Measurements from ENCODE around the gene PLA2G1B. TPM values are rescaled to one million over a fixed set of nuclear protein-coding genes. Genes with fewer than 3 reads are reported as not detected.
"Not testable (repeated sequence)": the region's sequence is repeated elsewhere in the genome, so short reads cannot be mapped to it uniquely, and the experiment has no call there.

PLA2G1B gene
- total and polyA plus RNA-seq, 3 experiments from 2014 or later, result not detected

DNA sequence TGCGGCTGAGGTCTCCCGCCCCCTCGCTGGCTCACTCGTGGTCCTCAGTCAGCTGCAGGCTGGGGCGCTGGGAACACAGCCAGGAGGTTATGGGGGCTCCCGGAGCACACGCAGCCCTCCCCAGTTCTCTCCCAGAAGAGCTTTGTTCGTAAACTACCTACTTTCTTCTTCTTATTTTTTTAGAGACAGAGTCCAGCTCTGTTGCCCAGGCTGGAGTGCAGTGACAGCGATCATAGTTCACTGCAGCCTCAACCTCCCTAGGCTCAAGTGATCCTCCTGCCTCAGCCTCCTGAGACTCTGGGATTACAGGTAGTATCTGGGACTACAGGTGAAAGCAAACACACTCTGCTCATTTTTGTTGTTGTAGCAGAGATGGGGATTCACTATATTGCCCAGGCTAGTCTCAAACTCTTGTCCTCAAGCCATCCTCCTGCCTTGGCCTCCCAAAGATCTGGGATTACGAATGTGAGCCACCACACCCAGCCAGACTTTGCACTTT is 15.5 kb upstream of the PLA2G1B start:
- H3K4me3 Mint-ChIP-seq, result no peak overlapping the region
- CTCF ChIA-PET, result no interaction called here
- H3K9me3 ChIP-seq (ENCODE audit: low read length), result no peaks in the 10 kb centered on the region

DNA sequence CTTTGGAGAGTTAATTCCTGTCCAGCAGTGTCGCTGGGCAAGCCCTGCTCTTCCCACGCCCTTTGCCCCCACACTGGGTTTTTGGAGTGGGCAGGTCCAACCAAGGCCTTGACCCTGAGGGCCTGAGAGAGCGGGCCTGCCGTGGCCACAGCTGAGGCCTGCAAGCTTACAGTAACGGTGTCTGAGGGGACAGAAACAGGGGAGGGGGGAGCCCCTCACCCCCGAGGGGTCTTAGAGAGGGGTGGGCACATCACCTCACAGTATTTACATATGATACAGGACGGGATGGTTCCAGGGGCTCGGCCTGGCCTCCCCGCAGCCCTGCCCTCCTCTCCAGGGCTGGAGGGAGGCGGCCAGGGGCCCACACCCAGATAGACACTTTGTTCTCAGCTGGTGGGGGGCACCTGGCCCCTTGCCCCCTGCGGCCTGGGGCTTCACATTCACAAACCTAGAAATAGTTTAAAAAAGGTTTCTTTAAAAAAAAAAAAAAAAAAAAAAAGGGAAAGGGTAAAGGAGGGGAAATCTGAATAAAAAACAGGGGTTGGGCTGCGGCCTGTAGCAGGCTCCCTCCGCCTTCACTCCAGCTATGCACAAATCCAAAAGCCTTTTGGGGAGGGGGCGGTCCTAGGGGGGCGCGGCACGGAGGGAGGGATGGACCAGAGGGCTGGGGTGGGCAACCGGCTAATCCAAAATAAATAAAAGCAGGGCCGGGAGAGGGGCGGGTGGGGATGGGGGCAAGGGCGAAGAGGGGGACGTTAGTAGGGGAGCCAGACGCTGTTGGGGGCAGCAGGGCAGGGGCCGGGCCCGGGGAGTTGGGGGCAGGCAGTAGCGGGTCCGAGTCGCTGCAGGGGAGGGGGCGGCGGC is 14.8 kb upstream of the PLA2G1B start:
- Histone ChIP-seq H3K9me3 (ENCODE audit: low read length) (no peaks in the 10 kb centered on the region), H3K4me3 (ENCODE audit: low read length) (no peak overlapping the region), H3K4me1 (ENCODE audit: insufficient read depth, low read length) (no peaks in the 10 kb centered on the region), H3K36me3 (ENCODE audit: insufficient read depth, low read length) (no peaks in the 10 kb centered on the region), H3K27ac (ENCODE audit: low read depth, low read length) (no peak overlapping the region), H3K27me3 (ENCODE audit: insufficient read depth, low read length, poor library complexity, severe bottlenecking) (no peaks in the 10 kb centered on the region)
- Mint-ChIP-seq H3K4me1 (no peaks in the 10 kb centered on the region), H3K27ac (no peak overlapping the region), H3K27me3 (peaks cover 14 to 19% of the 10 kb centered on the region in 2 donors), H3K9me3 (peaks cover 5 to 12% (median 10%) of the 10 kb centered on the region in 5 donors), H3K4me3 (no peak overlapping the region), H3K36me3 (peaks cover under 1 to 12% (median 4%) of the 10 kb centered on the region in 3 donors)
- ChIA-PET POLR2A (interaction anchor here (0.6 kb wide), 1 partner anchor 47 kb away, joined by 6 read pairs; no protein-coding TSS in a partner anchor), CTCF (no interaction called here)
- no peak for DNase-seq

More for the DNA sequence above, 15.5 kb upstream of the PLA2G1B start:
- Histone ChIP-seq H3K27me3 (ENCODE audit: insufficient read depth, low read length, poor library complexity, severe bottlenecking) (no peaks in the 10 kb centered on the region), H3K27ac (ENCODE audit: low read depth, low read length) (no peak overlapping the region), H3K36me3 (ENCODE audit: insufficient read depth, low read length) (no peaks in the 10 kb centered on the region), H3K4me1 (ENCODE audit: insufficient read depth, low read length) (no peaks in the 10 kb centered on the region), H3K4me3 (ENCODE audit: low read length) (no peak overlapping the region)
- Mint-ChIP-seq H3K27ac (no peak overlapping the region), H3K4me1 (no peaks in the 10 kb centered on the region), H3K27me3 (peaks cover 11 to 12% of the 10 kb centered on the region in 2 donors), H3K9me3 (peaks cover 0 to 5% (median 3%) of the 10 kb centered on the region in 5 donors), H3K36me3 (peaks cover 0 to 5% (median under 1%) of the 10 kb centered on the region in 3 donors)
- DNase-seq, result no peak
- POLR2A ChIA-PET, result no interaction called here

DNA sequence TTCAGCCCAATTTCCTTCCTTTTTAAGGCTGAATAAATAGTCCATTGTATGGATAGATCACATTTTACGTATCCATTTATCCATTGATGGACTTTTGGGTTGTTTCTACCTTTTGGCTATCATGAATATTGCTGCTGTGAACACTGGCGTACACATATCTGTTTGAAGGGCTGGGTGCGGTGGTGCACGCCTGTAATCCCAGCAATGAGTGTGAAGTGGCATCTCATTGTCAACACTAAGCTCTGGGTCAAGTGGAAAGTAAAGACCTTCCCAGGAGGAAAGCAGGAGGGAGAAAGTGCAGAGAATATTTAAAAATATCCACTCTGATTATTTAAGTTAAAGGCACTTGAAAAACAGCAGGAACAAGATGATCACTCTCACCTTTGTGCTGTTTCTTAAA is 11.7 kb upstream of the PLA2G1B start:
- Histone ChIP-seq H3K9me3 (ENCODE audit: low read length) (no peaks in the 10 kb centered on the region), H3K36me3 (ENCODE audit: insufficient read depth, low read length) (no peaks in the 10 kb centered on the region), H3K4me3 (ENCODE audit: low read length) (no peak overlapping the region), H3K27me3 (ENCODE audit: insufficient read depth, low read length, poor library complexity, severe bottlenecking) (no peaks in the 10 kb centered on the region), H3K27ac (ENCODE audit: low read depth, low read length) (no peak overlapping the region), H3K4me1 (ENCODE audit: insufficient read depth, low read length) (no peaks in the 10 kb centered on the region)
- Mint-ChIP-seq H3K4me1 (peaks cover 0 to 3% (median 0%) of the 10 kb centered on the region in 3 donors), H3K27me3 (peaks cover 14 to 25% of the 10 kb centered on the region in 2 donors), H3K27ac (no peak overlapping the region), H3K36me3 (peaks cover 2 to 19% (median 4%) of the 10 kb centered on the region in 3 donors), H3K4me3 (no peak overlapping the region), H3K9me3 (peaks cover 5 to 23% (median 17%) of the 10 kb centered on the region in 5 donors)
- DNase-seq, result no peak
- POLR2A ChIA-PET, result no interaction called here
- CTCF ChIA-PET, result no interaction called here

DNA sequence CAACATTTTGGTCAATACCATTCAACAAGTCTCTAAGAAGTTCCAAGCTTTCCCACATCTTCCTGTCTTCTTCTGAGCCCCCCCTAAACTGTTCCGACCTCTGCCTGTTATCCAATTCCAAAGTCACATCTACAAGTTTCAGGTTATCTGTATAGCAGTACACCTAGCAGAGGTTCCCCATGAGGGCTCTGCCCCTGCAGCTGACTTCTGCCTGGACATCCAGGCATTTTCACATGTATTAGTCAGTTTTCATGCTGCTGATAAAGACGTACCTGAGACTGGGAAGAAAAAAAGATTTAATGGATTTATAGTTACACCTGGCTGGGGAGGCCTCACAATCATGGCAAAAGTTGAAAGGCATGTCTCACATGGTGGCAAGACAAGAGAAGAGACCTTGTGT is 10.2 kb upstream of the PLA2G1B start:
- Mint-ChIP-seq H3K4me3 (no peak overlapping the region), H3K36me3 (peaks cover 2 to 19% (median 4%) of the 10 kb centered on the region in 3 donors), H3K27ac (no peak overlapping the region), H3K27me3 (peaks cover 15 to 25% of the 10 kb centered on the region in 2 donors), H3K4me1 (peaks cover 0 to 3% (median 0%) of the 10 kb centered on the region in 3 donors), H3K9me3 (peaks cover 5 to 23% (median 17%) of the 10 kb centered on the region in 5 donors)
- ChIA-PET CTCF (no interaction called here), POLR2A (no interaction called here)
- Histone ChIP-seq H3K4me1 (ENCODE audit: insufficient read depth, low read length) (no peaks in the 10 kb centered on the region), H3K27ac (ENCODE audit: low read depth, low read length) (no peak overlapping the region), H3K4me3 (ENCODE audit: low read length) (no peak overlapping the region), H3K9me3 (ENCODE audit: low read length) (no peaks in the 10 kb centered on the region), H3K36me3 (ENCODE audit: insufficient read depth, low read length) (no peaks in the 10 kb centered on the region), H3K27me3 (ENCODE audit: insufficient read depth, low read length, poor library complexity, severe bottlenecking) (no peaks in the 10 kb centered on the region)
- no peak for DNase-seq

DNA sequence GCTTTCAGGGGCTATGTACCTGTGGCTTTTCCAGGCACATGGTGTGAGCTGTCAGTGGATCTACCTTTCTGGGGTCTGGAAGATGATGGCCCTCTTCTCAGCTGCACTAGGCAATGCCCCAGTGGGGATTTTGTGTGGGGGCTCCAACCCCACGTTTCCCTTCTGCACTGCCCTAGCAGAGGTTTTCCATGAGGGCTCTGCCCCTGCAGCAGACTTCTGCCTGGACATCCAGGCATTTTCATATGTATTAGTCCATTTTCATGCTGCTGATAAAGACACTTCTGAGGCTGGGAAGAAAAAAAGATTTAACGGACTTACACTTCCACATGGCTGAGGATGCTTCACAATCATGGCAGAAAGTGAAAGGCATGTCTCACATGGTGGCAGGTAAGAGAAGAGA is 8.8 kb upstream of the PLA2G1B start:
- DNase-seq; H3K4me1 ChIP-seq (ENCODE audit: insufficient read depth, low read length); H3K27ac ChIP-seq (ENCODE audit: low read depth, low read length); H3K36me3 ChIP-seq (ENCODE audit: insufficient read depth, low read length); H3K4me1 Mint-ChIP-seq; POLR2A ChIA-PET; CTCF ChIA-PET; H3K4me3 Mint-ChIP-seq; H3K9me3 ChIP-seq (ENCODE audit: low read length); H3K27me3 ChIP-seq (ENCODE audit: insufficient read depth, low read length, poor library complexity, severe bottlenecking); H3K4me3 ChIP-seq (ENCODE audit: low read length); H3K27ac Mint-ChIP-seq: not testable (repeated sequence)
- H3K27me3 Mint-ChIP-seq, result peaks cover 19 to 28% of the 10 kb centered on the region in 2 donors
- peaks cover 2 to 19% (median 4%) of the 10 kb centered on the region in 3 donors for H3K36me3 Mint-ChIP-seq
- H3K9me3 Mint-ChIP-seq, result peaks cover 5 to 23% (median 17%) of the 10 kb centered on the region in 5 donors

DNA sequence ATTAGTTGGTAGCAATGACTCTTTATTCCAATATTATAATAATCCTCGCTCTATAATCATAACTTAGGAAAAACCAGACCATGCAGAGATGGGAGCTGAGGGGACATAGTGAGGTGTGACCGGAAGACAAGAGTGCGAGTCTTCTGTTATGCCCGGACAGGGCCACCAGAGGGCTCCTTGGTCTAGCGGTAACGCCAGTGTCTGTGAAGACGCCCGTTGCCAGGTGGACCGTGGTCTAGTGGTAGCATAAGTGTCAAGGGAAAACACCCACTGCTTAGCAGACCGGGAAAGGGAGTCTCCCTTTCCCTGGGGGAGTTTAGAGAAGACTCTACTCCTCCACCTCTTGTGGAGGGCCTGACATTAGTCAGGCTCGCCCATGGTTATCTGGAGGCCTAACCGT is 7.9 kb upstream of the PLA2G1B start:
- H3K4me3 ChIP-seq (ENCODE audit: low read length); H3K4me3 Mint-ChIP-seq; POLR2A ChIA-PET; H3K36me3 ChIP-seq (ENCODE audit: insufficient read depth, low read length); H3K27me3 ChIP-seq (ENCODE audit: insufficient read depth, low read length, poor library complexity, severe bottlenecking); H3K4me1 ChIP-seq (ENCODE audit: insufficient read depth, low read length); H3K27ac Mint-ChIP-seq; H3K4me1 Mint-ChIP-seq; H3K9me3 ChIP-seq (ENCODE audit: low read length); H3K27ac ChIP-seq (ENCODE audit: low read depth, low read length): not testable (repeated sequence)
- Mint-ChIP-seq H3K9me3 (peaks cover 5 to 23% (median 17%) of the 10 kb centered on the region in 5 donors), H3K27me3 (peaks cover 17 to 23% of the 10 kb centered on the region in 2 donors), H3K36me3 (peaks cover 2 to 19% (median 4%) of the 10 kb centered on the region in 3 donors)
- CTCF ChIA-PET, result interaction anchor here (1.0 kb wide), 1 partner anchor 9 kb away, joined by 3 read pairs; no protein-coding TSS in a partner anchor
- DNase-seq, result peak in 1 of 5 donors; percentile 5

DNA sequence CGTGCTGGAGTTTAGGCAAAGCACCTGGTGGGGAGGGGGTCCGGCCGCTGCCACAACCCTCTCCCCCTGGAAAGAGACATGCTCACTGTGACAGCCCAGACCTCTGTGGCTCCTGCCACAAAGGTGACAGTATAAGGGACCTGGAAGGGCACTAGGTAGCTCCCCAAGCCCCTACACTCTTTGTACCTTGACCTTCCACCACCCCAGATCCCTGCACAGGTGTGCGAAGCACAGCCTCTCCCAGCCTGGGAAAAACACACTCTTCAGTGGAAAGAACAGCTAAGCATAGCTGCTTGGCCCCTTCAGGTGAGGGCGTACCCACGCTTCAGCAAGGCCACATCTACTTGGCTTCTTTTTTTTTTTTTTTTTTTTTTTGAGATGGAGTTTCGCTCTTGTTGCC is 4.9 kb upstream of the PLA2G1B start:
- H3K9me3 ChIP-seq (ENCODE audit: low read length), result no peaks in the 10 kb centered on the region
- H3K27ac ChIP-seq (ENCODE audit: low read depth, low read length), result no peak overlapping the region
- Mint-ChIP-seq H3K36me3 (peaks cover 0 to 8% (median 2%) of the 10 kb centered on the region in 3 donors), H3K27ac (no peak overlapping the region), H3K27me3 (peaks cover 11 to 12% of the 10 kb centered on the region in 2 donors), H3K4me1 (peaks cover 0 to 3% (median 0%) of the 10 kb centered on the region in 3 donors), H3K9me3 (peaks cover 2 to 14% (median 8%) of the 10 kb centered on the region in 5 donors), H3K4me3 (no peak overlapping the region)
- no peak for DNase-seq
- POLR2A ChIA-PET, result interaction anchor here (0.5 kb wide), 1 partner anchor 99 kb away, joined by 4 read pairs; no protein-coding TSS in a partner anchor
- CTCF ChIA-PET, result no interaction called here
- H3K4me1 ChIP-seq (ENCODE audit: insufficient read depth, low read length), result no peaks in the 10 kb centered on the region
- no peaks in the 10 kb centered on the region for H3K36me3 ChIP-seq (ENCODE audit: insufficient read depth, low read length)
- no peaks in the 10 kb centered on the region for H3K27me3 ChIP-seq (ENCODE audit: insufficient read depth, low read length, poor library complexity, severe bottlenecking)
- H3K4me3 ChIP-seq (ENCODE audit: low read length), result no peak overlapping the region

DNA sequence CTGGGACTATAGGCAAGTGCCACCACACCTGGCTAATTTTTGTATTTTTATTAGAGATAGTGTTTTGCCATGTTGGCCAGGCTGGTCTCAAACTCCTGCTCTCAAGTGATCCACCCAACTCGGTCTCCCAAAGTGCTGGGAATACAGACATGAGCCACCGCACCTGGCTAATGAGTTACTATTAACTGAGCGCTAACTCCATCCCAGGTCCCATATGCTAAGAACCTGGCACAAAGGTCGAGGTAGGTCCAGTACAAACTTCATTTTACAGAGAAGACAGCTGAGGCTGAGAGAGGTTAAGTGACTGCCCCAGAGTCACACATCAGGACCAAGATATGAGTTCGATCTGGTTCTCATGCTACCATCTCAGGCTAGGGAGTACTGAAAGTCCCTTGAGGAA is 4.5 kb upstream of the PLA2G1B start:
- peaks cover 0 to 10% (median 5%) of the 10 kb centered on the region in 5 donors for H3K9me3 Mint-ChIP-seq
- H3K9me3 ChIP-seq (ENCODE audit: low read length), result no peaks in the 10 kb centered on the region
- H3K36me3 ChIP-seq (ENCODE audit: insufficient read depth, low read length), result no peaks in the 10 kb centered on the region
- no peaks in the 10 kb centered on the region for H3K27me3 ChIP-seq (ENCODE audit: insufficient read depth, low read length, poor library complexity, severe bottlenecking)
- no peaks in the 10 kb centered on the region for H3K4me1 ChIP-seq (ENCODE audit: insufficient read depth, low read length)
- POLR2A ChIA-PET, result interaction anchor here (0.5 kb wide), 2 partner anchors 100 to 127 kb away, joined by 4 read pairs; no protein-coding TSS in a partner anchor
- H3K36me3 Mint-ChIP-seq, result peaks cover 0 to 5% (median 0%) of the 10 kb centered on the region in 3 donors
- CTCF ChIA-PET, result no interaction called here
- no peak overlapping the region for H3K27ac Mint-ChIP-seq
- H3K27me3 Mint-ChIP-seq, result peaks cover 9 to 11% of the 10 kb centered on the region in 2 donors
- H3K27ac ChIP-seq (ENCODE audit: low read depth, low read length), result no peak overlapping the region
- H3K4me3 Mint-ChIP-seq, result no peak overlapping the region
- H3K4me3 ChIP-seq (ENCODE audit: low read length), result no peak overlapping the region
- no peak for DNase-seq
- H3K4me1 Mint-ChIP-seq, result peaks cover 0 to 3% (median 0%) of the 10 kb centered on the region in 3 donors

Data from CD8-positive, alpha-beta memory T cell (primary cell).